B cell (primary cell): ENCODE results near the gene COL19A1. TPM values are rescaled to one million over a fixed set of nuclear protein-coding genes. Genes with fewer than 3 reads are reported as not detected.

Experiments used
- ATAC-seq: fragments of 200-7000 bp; cut with Tn5 transposase; one replicate; pipeline ENCODE4 v1.10.0; 2021; ENCODE audit warnings: low read depth, mild to moderate bottlenecking, moderate number of reproducible peaks, moderate library complexity
- CTCF ChIA-PET: fragments of 350-600 bp; sonication (Branson Sonifier 250); formaldehyde crosslinking; loops from one replicate; lab custom pipeline; 2021; ENCODE audit warnings: antibody characterized with exemption, inconsistent platforms; lab: Charles Lee
- POLR2A ChIA-PET: fragments of 350-600 bp; sonication (Branson Sonifier 250); formaldehyde crosslinking; loops from one replicate; lab custom pipeline; 2021; ENCODE audit warnings: antibody characterized with exemption; lab: Charles Lee
- DNase-seq: peaks from one replicate; pipeline ENCODE4 v3.0.0; 2013
- H2AFZ ChIP-seq: 2 replicates; pipeline ENCODE4 v1.6.1; 2012; ENCODE audit warnings: mild to moderate bottlenecking, low read depth, low read length; ENCODE audit not compliant: insufficient read depth, poor library complexity, severe bottlenecking
- H3K27ac ChIP-seq, 2 donors: 1 replicate in 1 of 2; 2 replicates in 1 of 2; pipeline ENCODE4 v1.5.1; 2012 to 2013; ENCODE audit warnings: low read length in 2 of 2, mild to moderate bottlenecking in 2 of 2, moderate library complexity in 1 of 2
- H3K27me3 ChIP-seq, 4 experiments: fragments of 200-600 bp in 1 of 4; sonication (generic) in 1 of 4; replicated peaks in 1 of 4; 1 replicate in 2 of 4; 2 replicates in 2 of 4; pipeline versions ENCODE4 v1.6.1 to v1.7.0; 2013 to 2016; ENCODE audit warnings: low read length in 3 of 4, mild to moderate bottlenecking in 2 of 4, mixed read lengths in 1 of 4, moderate library complexity in 1 of 4; ENCODE audit not compliant: insufficient read depth in 4 of 4, control insufficient read depth in 3 of 4; ENCODE audit errors: control extremely low read depth in 1 of 4
- H3K36me3 ChIP-seq, 2 experiments: replicated peaks in 1 of 2; 1 replicate in 1 of 2; 2 replicates in 1 of 2; pipeline versions ENCODE4 v1.6.1 to v1.7.1; 2013; ENCODE audit warnings: low read length in 1 of 2; ENCODE audit not compliant: insufficient read depth in 2 of 2, control insufficient read depth in 1 of 2; ENCODE audit errors: control extremely low read depth in 1 of 2, extremely low read depth in 1 of 2
- H3K4me1 ChIP-seq, 2 donors: fragments of 200-600 bp in 1 of 2; sonication (generic) in 1 of 2; 1 replicate in 1 of 2; 2 replicates in 1 of 2; pipeline versions ENCODE4 v1.5.1 to v1.6.1; 2013 to 2017; ENCODE audit warnings: low read length in 2 of 2; ENCODE audit not compliant: control insufficient read depth in 2 of 2, insufficient read depth in 2 of 2
- H3K4me2 ChIP-seq: replicated peaks from 2 replicates; pipeline ENCODE3; 2012; ENCODE audit warnings: mild to moderate bottlenecking, low read depth, low read length; ENCODE audit not compliant: poor library complexity, severe bottlenecking
- H3K4me3 ChIP-seq, 5 experiments: fragments of 200-600 bp in 1 of 5; sonication (generic) in 1 of 5; 1 replicate in 3 of 5; 2 replicates in 2 of 5; pipeline versions ENCODE4 v1.5.1 to v1.7.0; 2011 to 2016; ENCODE audit warnings: low read length in 4 of 5, mild to moderate bottlenecking in 4 of 5, low read depth in 2 of 5, control low read depth in 1 of 5, moderate library complexity in 1 of 5; ENCODE audit not compliant: insufficient read depth in 1 of 5; ENCODE audit errors: control extremely low read depth in 1 of 5, extremely low read depth in 1 of 5
- H3K79me2 ChIP-seq: fragments of 200-600 bp; sonication (generic); one replicate; pipeline ENCODE4 v1.6.0; 2016; ENCODE audit warnings: low read length; ENCODE audit not compliant: control insufficient read depth, insufficient read depth
- H3K9ac ChIP-seq: fragments of 200-600 bp; sonication (generic); 2 replicates; pipeline ENCODE4 v1.6.1; 2017; ENCODE audit warnings: mild to moderate bottlenecking, low read length, moderate library complexity
- H3K9me3 ChIP-seq, 3 donors: one replicate each; pipeline versions ENCODE4 v1.6.1 to v1.7.1; 2013; ENCODE audit warnings: low read length in 2 of 3; ENCODE audit not compliant: control insufficient read depth in 2 of 3, insufficient read depth in 1 of 3; ENCODE audit errors: control extremely low read depth in 1 of 3
- H4K20me1 ChIP-seq: 2 replicates; pipeline ENCODE4 v1.6.0; 2012; ENCODE audit warnings: mild to moderate bottlenecking, low read length; ENCODE audit not compliant: insufficient read depth, control insufficient read depth, poor library complexity, severe bottlenecking
- H3K27ac Mint-ChIP-seq: one replicate; pipeline ENCODE4 v1.8.0; 2021; ENCODE audit warnings: mixed read lengths
- H3K27me3 Mint-ChIP-seq: one replicate; pipeline ENCODE4 v1.8.0; 2021; ENCODE audit warnings: mixed read lengths
- H3K4me1 Mint-ChIP-seq: one replicate; pipeline ENCODE4 v1.8.0; 2021; ENCODE audit warnings: mixed read lengths
- H3K4me3 Mint-ChIP-seq: one replicate; pipeline ENCODE4 v1.8.0; 2021; ENCODE audit warnings: mixed read lengths
- H3K9me3 Mint-ChIP-seq: one replicate; pipeline ENCODE4 v1.8.0; 2022; ENCODE audit warnings: mixed read lengths; ENCODE audit not compliant: insufficient read depth
- EZH2 ChIP-seq: IDR thresholded peaks from 2 replicates; pipeline ENCODE4 v1.6.1; 2012; ENCODE audit warnings: borderline replicate concordance, low read depth, mild to moderate bottlenecking, moderate library complexity, low read length; ENCODE audit not compliant: insufficient read depth, poor library complexity, severe bottlenecking
- WGBS: methylation state at CpG from one replicate; pipeline ENCODE4 v1.1.5; 2013; ENCODE audit warnings: missing lambda C conversion rate; ENCODE audit not compliant: insufficient coverage; 5-methylcytosine and 5-hydroxymethylcytosine counted together
- intact Hi-C: fragments of 100-400 bp; cut with micrococcal nuclease; formaldehyde crosslinking; loops from one replicate; pipeline ENCODE4 v1.10.0; 2022
- polyA plus RNA-seq: library from polyadenylated mRNA; depleted of rRNA; stranded (reverse); fragments of >200 nt; gene quantifications from 2 replicates; pipeline ENCODE4 v1.2.3, GENCODE V29; 2012
- total RNA-seq, 2 donors: library from RNA; stranded (reverse); fragments of 120-200 nt in 1 of 2; gene quantifications; 1 replicate in 1 of 2; 2 replicates in 1 of 2; pipeline versions ENCODE4 v1.2.3 to v1.2.4, GENCODE V29; 2013 to 2022
- TF ChIP-seq, protein P1 (sequence below): fragments of 200-600 bp; IDR thresholded peaks from one replicate; pipeline ENCODE4 v1.8.0; 2022; ENCODE audit warnings: antibody characterized with exemption, mild to moderate bottlenecking

The COL19A1 gene
- total and polyA plus RNA-seq, 2 donors (not counting 1 experiment from before 2014, with no cell fraction given), result 14.6 to 61.4 TPM

DNA sequence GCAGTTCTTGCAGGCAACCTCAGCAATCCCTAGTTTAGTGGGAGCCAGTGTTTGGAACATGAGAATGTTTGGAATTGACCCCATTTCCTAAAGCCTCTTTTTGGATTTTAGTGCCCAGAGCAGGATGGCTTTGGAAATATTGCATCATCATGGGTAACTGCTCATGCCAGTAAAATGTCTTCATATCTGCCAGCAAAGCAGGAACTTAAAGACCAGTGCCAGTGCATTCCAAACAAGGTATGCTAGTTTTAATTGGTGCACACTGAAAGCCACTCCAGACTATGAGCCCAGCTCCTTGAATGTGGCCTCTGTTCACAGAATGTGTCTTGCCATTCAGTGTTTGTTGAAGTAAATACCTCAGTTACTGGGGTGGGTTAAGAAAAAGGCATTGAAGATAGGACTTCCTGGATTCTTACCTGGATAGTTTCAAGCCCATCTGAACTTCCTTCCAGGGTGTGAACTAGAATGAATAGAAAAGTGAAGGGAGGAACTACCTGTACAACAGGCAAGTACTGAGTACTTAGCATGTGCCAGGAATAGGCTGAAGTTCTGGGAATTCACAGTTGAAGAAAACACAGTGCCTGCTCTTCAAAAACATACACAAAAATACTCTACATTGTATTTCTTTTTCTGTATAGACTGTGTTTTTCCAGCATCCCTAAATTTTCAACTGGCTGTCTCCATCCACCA is 70.5 kb downstream of the COL19A1 start:
- TF ChIP-seq, protein P1, sequence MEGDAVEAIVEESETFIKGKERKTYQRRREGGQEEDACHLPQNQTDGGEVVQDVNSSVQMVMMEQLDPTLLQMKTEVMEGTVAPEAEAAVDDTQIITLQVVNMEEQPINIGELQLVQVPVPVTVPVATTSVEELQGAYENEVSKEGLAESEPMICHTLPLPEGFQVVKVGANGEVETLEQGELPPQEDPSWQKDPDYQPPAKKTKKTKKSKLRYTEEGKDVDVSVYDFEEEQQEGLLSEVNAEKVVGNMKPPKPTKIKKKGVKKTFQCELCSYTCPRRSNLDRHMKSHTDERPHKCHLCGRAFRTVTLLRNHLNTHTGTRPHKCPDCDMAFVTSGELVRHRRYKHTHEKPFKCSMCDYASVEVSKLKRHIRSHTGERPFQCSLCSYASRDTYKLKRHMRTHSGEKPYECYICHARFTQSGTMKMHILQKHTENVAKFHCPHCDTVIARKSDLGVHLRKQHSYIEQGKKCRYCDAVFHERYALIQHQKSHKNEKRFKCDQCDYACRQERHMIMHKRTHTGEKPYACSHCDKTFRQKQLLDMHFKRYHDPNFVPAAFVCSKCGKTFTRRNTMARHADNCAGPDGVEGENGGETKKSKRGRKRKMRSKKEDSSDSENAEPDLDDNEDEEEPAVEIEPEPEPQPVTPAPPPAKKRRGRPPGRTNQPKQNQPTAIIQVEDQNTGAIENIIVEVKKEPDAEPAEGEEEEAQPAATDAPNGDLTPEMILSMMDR, result no peak
- TF ChIP-seq EZH2, result no peak
- ChIA-PET CTCF (no interaction called here), POLR2A (no interaction called here)
- Histone ChIP-seq H3K4me3 (no peak overlapping the region), H3K79me2 (no peaks in the 10 kb centered on the region), H3K27ac (peak overlapping the region in 1 of 2 donors; percentile 4), H3K4me2 (no peak overlapping the region), H3K9ac (no peak overlapping the region), H4K20me1 (no peaks in the 10 kb centered on the region), H3K36me3 (peaks cover 3 to 61% of the 10 kb centered on the region in 2 experiments), H3K9me3 (no peaks in the 10 kb centered on the region), H2AFZ (no peak overlapping the region), H3K4me1 (peaks cover 0 to 9% of the 10 kb centered on the region in 2 donors), H3K27me3 (no peaks in the 10 kb centered on the region)
- intact Hi-C loops, result no loop called here
- Mint-ChIP-seq H3K27me3 (no peaks in the 10 kb centered on the region), H3K9me3 (no peaks in the 10 kb centered on the region), H3K4me1 (peaks cover 19% of the 10 kb centered on the region), H3K4me3 (no peak overlapping the region), H3K27ac (no peak overlapping the region)
- DNase-seq, result no peak
- ATAC-seq, result no peak

DNA sequence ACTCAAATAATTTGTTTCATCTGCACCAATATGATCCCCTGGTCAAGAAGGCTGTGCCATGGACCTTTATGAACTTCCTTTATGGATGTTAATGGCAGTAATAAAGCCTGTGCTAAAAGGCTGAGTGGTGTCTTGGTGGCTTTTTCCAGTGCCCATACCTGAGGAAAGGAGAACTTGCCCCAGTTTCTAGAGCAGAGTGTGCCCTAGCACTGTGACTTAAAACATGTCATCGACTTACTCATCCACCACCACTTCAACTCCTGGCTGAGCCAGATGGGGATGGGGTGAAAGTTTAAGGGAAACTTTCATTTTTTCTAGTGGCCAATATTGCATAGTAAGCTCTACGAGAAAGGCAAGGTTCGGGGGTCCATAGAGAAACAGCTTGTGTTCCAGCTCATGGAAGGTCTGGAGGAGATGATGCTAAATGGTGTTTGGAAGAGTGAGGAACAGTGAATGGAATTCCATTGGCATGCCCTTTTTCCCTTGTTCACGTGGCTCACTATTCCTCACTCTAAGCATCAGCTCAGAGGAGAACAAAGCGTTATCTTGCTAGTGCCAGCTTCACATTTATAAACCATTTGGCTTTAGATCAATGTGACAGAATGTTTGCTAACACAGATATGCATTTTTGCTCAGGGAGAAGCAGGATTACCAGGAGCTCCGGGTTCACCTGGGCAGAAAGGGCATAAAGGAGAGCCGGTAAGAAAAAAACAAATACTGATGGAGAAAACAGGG is 71.2 kb downstream of the COL19A1 start:
- H3K27me3 Mint-ChIP-seq, result no peaks in the 10 kb centered on the region
- H3K4me1 Mint-ChIP-seq, result peaks cover 18% of the 10 kb centered on the region
- Histone ChIP-seq H2AFZ (no peak overlapping the region), H3K4me2 (no peak overlapping the region), H4K20me1 (no peaks in the 10 kb centered on the region), H3K4me1 (peaks cover 0 to 9% of the 10 kb centered on the region in 2 donors), H3K27ac (no peak overlapping the region), H3K36me3 (peaks cover 3 to 60% of the 10 kb centered on the region in 2 experiments), H3K27me3 (no peaks in the 10 kb centered on the region), H3K9me3 (no peaks in the 10 kb centered on the region), H3K9ac (no peak overlapping the region), H3K4me3 (no peak overlapping the region), H3K79me2 (no peaks in the 10 kb centered on the region)
- TF ChIP-seq, protein P1, result no peak
- TF ChIP-seq EZH2, result no peak
- peak overlapping the region; percentile 53 for H3K27ac Mint-ChIP-seq
- intact Hi-C loops, result no loop called here
- ChIA-PET POLR2A (no interaction called here), CTCF (no interaction called here)
- H3K4me3 Mint-ChIP-seq, result no peak overlapping the region
- 93% methylated on average over 3 of the region's 7 CpGs for WGBS
- no peak for ATAC-seq
- no peaks in the 10 kb centered on the region for H3K9me3 Mint-ChIP-seq
- DNase-seq, result no peak
